ENCODE results near the gene CPNE4. TPM values are rescaled to one million over a fixed set of nuclear protein-coding genes. Genes with fewer than 3 reads are reported as not detected.

CPNE4 gene
- total and polyA plus RNA-seq, 2 donors (not counting 3 experiments of a cell fraction or from before 2014, with no cell fraction given), result not detected

DNA sequence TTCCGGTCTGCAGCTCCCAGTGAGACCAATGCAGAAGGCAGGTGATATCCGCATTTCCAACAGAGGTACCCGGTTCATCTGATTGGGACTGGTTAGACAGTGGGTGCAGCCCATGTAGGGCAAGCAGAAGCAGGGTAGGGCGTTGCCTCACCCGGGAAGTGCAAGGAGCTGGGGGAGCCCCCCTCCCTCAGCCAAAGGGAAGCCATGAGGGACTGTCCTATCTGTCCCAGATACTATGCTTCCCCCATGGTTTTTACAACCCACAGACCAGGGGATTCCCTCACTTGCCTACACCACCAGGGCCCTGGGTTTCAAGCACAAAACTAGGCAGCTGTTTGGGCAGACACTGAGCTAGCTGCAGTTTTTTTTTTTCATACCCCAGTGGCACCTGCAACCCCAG lies 71.8 kb downstream of the CPNE4 start:
- DNase-seq (ENCODE audit: low read depth, low spot score) (no peak), FAIRE-seq (no peak)
- Histone ChIP-seq H3K36me3 (ENCODE audit: control insufficient read depth in 2 of 2, extremely low read depth in 1 of 2, insufficient read depth in 2 of 2, low read length in 2 of 2) (no peaks in the 10 kb centered on the region), H4K20me1 (replicated peaks; ENCODE audit: control insufficient read depth, extremely low read depth, insufficient read depth, low read length) (no peaks in the 10 kb centered on the region), H3K27ac (ENCODE audit: insufficient read depth, low read depth, low read length) (no peak overlapping the region), H3K4me3 (replicated peaks in 1 of 3; ENCODE audit: insufficient read depth in 1 of 3, low read depth in 1 of 3, low read length in 3 of 3) (no peak overlapping the region), H3K9me1 (replicated peaks; ENCODE audit: control insufficient read depth, extremely low read depth, insufficient read depth, low read length) (no peaks in the 10 kb centered on the region), H3K4me2 (ENCODE audit: insufficient read depth, low read length) (no peak overlapping the region), H2AFZ (ENCODE audit: low read depth, low read length) (no peak overlapping the region), H3K4me1 (ENCODE audit: control insufficient read depth, extremely low read depth, insufficient read depth, low read length) (no peaks in the 10 kb centered on the region), H3K9me3 (replicated peaks; ENCODE audit: control insufficient read depth, insufficient read depth, low read length) (no peaks in the 10 kb centered on the region), H3K79me2 (ENCODE audit: control insufficient read depth, insufficient read depth, low read length) (no peaks in the 10 kb centered on the region), H3K27me3 (ENCODE audit: control insufficient read depth in 2 of 2, insufficient read depth in 2 of 2, low read length in 2 of 2) (no peaks in the 10 kb centered on the region), H3K9ac (replicated peaks; ENCODE audit: extremely low read depth, insufficient read depth, low read length) (no peak overlapping the region)
- TF ChIP-seq POLR2A (IDR thresholded peaks at IDR 0.05; ENCODE audit: low read depth, low read length) (no peak), MYC (IDR thresholded peaks at IDR 0.05; ENCODE audit: low read depth, low read length) (no peak), GATA2 (IDR thresholded peaks at IDR 0.05; ENCODE audit: insufficient read depth, insufficient read length, low read depth, low read length) (no peak)
- intact Hi-C loops (cut with micrococcal nuclease), result no loop called here
- no TSS peak for BruUV-seq (replicated peaks)
- dilution Hi-C loops (cut with MboI; ENCODE audit: extremely low pct_ligation_motif_present, low sequenced_read_pairs), result no loop called here
- ChIA-PET CTCF (no interaction called here), POLR2A (no interaction called here)

DNA sequence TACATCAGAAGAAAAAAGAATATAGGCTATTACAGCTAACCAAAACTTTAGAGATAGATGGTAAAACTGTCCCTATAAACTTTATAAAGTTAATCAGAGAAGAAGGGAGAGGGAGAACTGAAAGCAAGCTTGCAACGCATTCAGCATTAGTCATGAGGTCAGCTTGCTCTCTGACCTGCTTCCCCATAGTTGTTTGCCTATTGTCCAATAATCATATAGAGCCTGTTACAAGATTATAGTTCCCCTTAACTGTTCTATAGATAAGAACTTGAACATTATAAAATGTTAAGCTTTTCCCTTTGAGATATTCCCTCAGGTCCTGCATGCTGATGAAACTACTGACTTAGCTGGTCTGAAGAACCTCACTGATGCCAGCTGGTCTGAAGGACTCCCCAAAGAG lies 74.5 kb downstream of the CPNE4 start:
- TF ChIP-seq JUN (IDR thresholded peaks at IDR 0.05; ENCODE audit: borderline replicate concordance, insufficient read depth, insufficient read length, low read depth) (no peak), POLR2A (IDR thresholded peaks at IDR 0.05; ENCODE audit: low read depth, low read length) (no peak), CTCF (IDR thresholded peaks at IDR 0.05; ENCODE audit: extremely low read depth in 1 of 2, insufficient read depth in 1 of 2, low read depth in 1 of 2, low read length in 2 of 2) (no peak), POLR2AphosphoS5 (IDR thresholded peaks at IDR 0.05; ENCODE audit: insufficient read depth, low read depth, low read length) (no peak), GATA2 (IDR thresholded peaks at IDR 0.05; ENCODE audit: insufficient read depth, insufficient read length, low read depth, low read length) (no peak), EZH2 (IDR thresholded peaks at IDR 0.05; ENCODE audit: borderline replicate concordance, low read depth, low read length, severe bottlenecking) (no peak), MYC (IDR thresholded peaks at IDR 0.05; ENCODE audit: low read depth, low read length) (no peak), FOS (IDR thresholded peaks at IDR 0.05; ENCODE audit: borderline replicate concordance, insufficient read depth, low read length) (no peak)
- TF ChIP-seq, protein P1, sequence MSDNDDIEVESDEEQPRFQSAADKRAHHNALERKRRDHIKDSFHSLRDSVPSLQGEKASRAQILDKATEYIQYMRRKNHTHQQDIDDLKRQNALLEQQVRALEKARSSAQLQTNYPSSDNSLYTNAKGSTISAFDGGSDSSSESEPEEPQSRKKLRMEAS (IDR thresholded peaks at IDR 0.05; ENCODE audit: insufficient read depth, insufficient read length), result no peak

More for the DNA sequence above, 74.5 kb downstream of the CPNE4 start:
- Histone ChIP-seq H3K9me1 (replicated peaks; ENCODE audit: control insufficient read depth, extremely low read depth, insufficient read depth, low read length) (no peaks in the 10 kb centered on the region), H3K4me1 (ENCODE audit: control insufficient read depth, extremely low read depth, insufficient read depth, low read length) (no peaks in the 10 kb centered on the region), H4K20me1 (replicated peaks; ENCODE audit: control insufficient read depth, extremely low read depth, insufficient read depth, low read length) (no peaks in the 10 kb centered on the region), H3K4me3 (replicated peaks in 1 of 3; ENCODE audit: insufficient read depth in 1 of 3, low read depth in 1 of 3, low read length in 3 of 3) (no peak overlapping the region), H3K79me2 (ENCODE audit: control insufficient read depth, insufficient read depth, low read length) (no peaks in the 10 kb centered on the region), H3K36me3 (ENCODE audit: control insufficient read depth in 2 of 2, extremely low read depth in 1 of 2, insufficient read depth in 2 of 2, low read length in 2 of 2) (no peaks in the 10 kb centered on the region), H3K9ac (replicated peaks; ENCODE audit: extremely low read depth, insufficient read depth, low read length) (no peak overlapping the region), H3K27ac (ENCODE audit: insufficient read depth, low read depth, low read length) (no peak overlapping the region), H2AFZ (ENCODE audit: low read depth, low read length) (no peak overlapping the region), H3K4me2 (ENCODE audit: insufficient read depth, low read length) (no peak overlapping the region), H3K9me3 (replicated peaks; ENCODE audit: control insufficient read depth, insufficient read depth, low read length) (no peaks in the 10 kb centered on the region), H3K27me3 (ENCODE audit: control insufficient read depth in 2 of 2, insufficient read depth in 2 of 2, low read length in 2 of 2) (no peaks in the 10 kb centered on the region)
- FAIRE-seq, result no peak
- intact Hi-C loops (cut with micrococcal nuclease), result no loop called here
- CTCF ChIA-PET, result no interaction called here
- dilution Hi-C loops (cut with MboI; ENCODE audit: extremely low pct_ligation_motif_present, low sequenced_read_pairs), result no loop called here
- BruUV-seq (replicated peaks), result no TSS peak
- no peak for DNase-seq (ENCODE audit: low read depth, low spot score)
- POLR2A ChIA-PET, result no interaction called here

Measured in endothelial cell of umbilical vein (primary cell).